IMR-90 (cell line): Measurements from ENCODE around the gene INO80. TPM values are rescaled to one million over a fixed set of nuclear protein-coding genes. Genes with fewer than 3 reads are reported as not detected.

Experiments used
- ATAC-seq: fragments of 200-7000 bp; cut with Tn5 transposase; 2 replicates; pipeline ENCODE4 v1.9.1; 2020; ENCODE audit warnings: low read depth, mild to moderate bottlenecking, moderate library complexity
- BruUV-seq: library from RNA; stranded (reverse); fragments of 400-500 nt; replicated peaks from 2 replicates; lab custom pipeline; 2021; lab: Mats Ljungman, UMichigan
- CTCF ChIA-PET: fragments of 300-600 bp; formaldehyde crosslinking; extraction: SDS; loops from one replicate; lab custom pipeline; 2021; ENCODE audit warnings: antibody characterized with exemption; lab: Yijun Ruan, JAX
- POLR2A ChIA-PET: fragments of 300-600 bp; sonication (Branson Sonifier 250); formaldehyde crosslinking; loops from one replicate; lab custom pipeline; 2022; ENCODE audit warnings: antibody characterized with exemption; ENCODE audit not compliant: unreplicated experiment; lab: Charles Lee
- DNase-seq: peaks from one replicate; pipeline ENCODE4 v3.0.0; 2013
- H2AFZ ChIP-seq: replicated peaks from 2 replicates; pipeline ENCODE3; 2013; ENCODE audit warnings: low read length, mild to moderate bottlenecking; ENCODE audit not compliant: poor library complexity
- H2AK5ac ChIP-seq: 2 replicates; pipeline ENCODE4 v1.6.1; 2013; ENCODE audit warnings: low read depth, low read length, inconsistent platforms
- H2AK9ac ChIP-seq: replicated peaks from 2 replicates; pipeline ENCODE3; 2013; ENCODE audit warnings: mild to moderate bottlenecking, low read depth, low read length, moderate library complexity; ENCODE audit not compliant: poor library complexity
- H2BK120ac ChIP-seq: 2 replicates; pipeline ENCODE4 v1.6.1; 2013; ENCODE audit warnings: low read depth, low read length, inconsistent platforms
- H2BK15ac ChIP-seq: 3 replicates; pipeline ENCODE4 v1.6.1; 2013; ENCODE audit warnings: low read depth, low read length, inconsistent platforms
- H2BK20ac ChIP-seq: 2 replicates; pipeline ENCODE4 v1.6.1; 2013; ENCODE audit warnings: low read depth, mild to moderate bottlenecking, inconsistent platforms, low read length, moderate library complexity
- H2BK5ac ChIP-seq: 2 replicates; pipeline ENCODE4 v1.6.1; 2013; ENCODE audit warnings: mild to moderate bottlenecking, low read depth, low read length, inconsistent platforms; ENCODE audit not compliant: poor library complexity, severe bottlenecking
- H3K14ac ChIP-seq: replicated peaks from 2 replicates; pipeline ENCODE4 v1.6.1; 2013; ENCODE audit warnings: low read depth, low read length, inconsistent platforms
- H3K18ac ChIP-seq: 2 replicates; pipeline ENCODE4 v1.6.1; 2013; ENCODE audit warnings: low read depth, low read length, control low read depth
- H3K23ac ChIP-seq: 2 replicates; pipeline ENCODE4 v1.6.1; 2013; ENCODE audit warnings: low read depth, low read length, inconsistent platforms
- H3K27ac ChIP-seq: 2 replicates; pipeline ENCODE4 v1.5.1; 2013; ENCODE audit warnings: mild to moderate bottlenecking, control low read depth, low read length; ENCODE audit not compliant: insufficient read depth
- H3K27me3 ChIP-seq: 2 replicates; pipeline ENCODE4 v1.6.1; 2013; ENCODE audit warnings: low read length; ENCODE audit not compliant: control insufficient read depth, insufficient read depth
- H3K36me3 ChIP-seq: 2 replicates; pipeline ENCODE4 v1.6.1; 2013; ENCODE audit warnings: low read length, mixed read lengths; ENCODE audit not compliant: control insufficient read depth, insufficient read depth
- H3K4ac ChIP-seq: 2 replicates; pipeline ENCODE4 v1.6.1; 2013; ENCODE audit warnings: low read depth, low read length, inconsistent platforms
- H3K4me1 ChIP-seq: 2 replicates; pipeline ENCODE4 v1.6.1; 2013; ENCODE audit warnings: low read length, mixed read lengths; ENCODE audit not compliant: control insufficient read depth, insufficient read depth
- H3K4me2 ChIP-seq: 2 replicates; pipeline ENCODE4 v1.6.1; 2013; ENCODE audit warnings: low read depth, mild to moderate bottlenecking, control low read depth, low read length, moderate library complexity
- H3K4me3 ChIP-seq: 2 replicates; pipeline ENCODE4 v1.5.1; 2013; ENCODE audit warnings: low read depth, mild to moderate bottlenecking, control low read depth, low read length, moderate library complexity; ENCODE audit not compliant: insufficient read depth
- H3K56ac ChIP-seq: 2 replicates; pipeline ENCODE4 v1.6.1; 2013; ENCODE audit warnings: low read length, inconsistent platforms; ENCODE audit not compliant: insufficient read depth; ENCODE audit errors: extremely low read depth
- H3K79me1 ChIP-seq, 2 experiments: 2 replicates each; pipeline ENCODE4 v1.6.1; 2013; ENCODE audit warnings: low read length in 2 of 2, inconsistent platforms in 1 of 2, low read depth in 1 of 2
- H3K9ac ChIP-seq: 2 replicates; pipeline ENCODE4 v1.6.1; 2013; ENCODE audit warnings: low read depth, low read length, control low read depth
- H3K9me1 ChIP-seq: 2 replicates; pipeline ENCODE4 v1.6.1; 2013; ENCODE audit warnings: low read length, inconsistent platforms; ENCODE audit not compliant: insufficient read depth
- H3K9me3 ChIP-seq: 2 replicates; pipeline ENCODE4 v1.6.1; 2013; ENCODE audit warnings: low read length; ENCODE audit not compliant: control insufficient read depth, insufficient read depth
- H4K20me1 ChIP-seq: 2 replicates; pipeline ENCODE4 v1.6.1; 2013; ENCODE audit warnings: low read length, inconsistent platforms; ENCODE audit not compliant: insufficient read depth
- H4K5ac ChIP-seq: 2 replicates; pipeline ENCODE4 v1.6.1; 2013; ENCODE audit warnings: mild to moderate bottlenecking, low read depth, low read length, control low read depth
- H4K8ac ChIP-seq, 2 experiments: 2 replicates each; pipeline ENCODE4 v1.6.1; 2013; ENCODE audit warnings: low read depth in 2 of 2, low read length in 2 of 2, control low read depth in 1 of 2, inconsistent platforms in 1 of 2
- H4K91ac ChIP-seq: 2 replicates; pipeline ENCODE4 v1.6.1; 2013; ENCODE audit warnings: low read depth, low read length, inconsistent platforms; ENCODE audit not compliant: insufficient read depth
- BHLHE40 ChIP-seq: fragments of 150-350 bp; IDR thresholded peaks from 2 replicates; pipeline ENCODE4 v1.6.1; 2016; ENCODE audit warnings: mild to moderate bottlenecking, low read depth, low read length
- CTCF ChIP-seq: conservative IDR thresholded peaks from 2 replicates; pipeline ENCODE4 v1.5.1; 2012; ENCODE audit warnings: mild to moderate bottlenecking, low read depth, low read length, improper control_type of control experiment
- RAD21 ChIP-seq: IDR thresholded peaks from 2 replicates; pipeline ENCODE4 v1.6.1; 2012; ENCODE audit warnings: low read length, improper control_type of control experiment
- WGBS, 2 experiments: methylation state at CpG; one replicate each; pipeline versions ENCODE4 v1.1.5 to v1.1.7; 2013; ENCODE audit warnings: missing lambda C conversion rate in 2 of 2; ENCODE audit not compliant: insufficient read length in 1 of 2; ENCODE audit errors: extremely low coverage in 2 of 2; 5-methylcytosine and 5-hydroxymethylcytosine counted together
- dilution Hi-C: fragments of 300-500 bp; cut with HindIII; formaldehyde crosslinking; loops from one replicate; pipeline ENCODE4 v1.14.3; 2018; ENCODE audit warnings: low sequenced_read_pairs; ENCODE audit not compliant: unreplicated experiment
- in situ Hi-C: fragments of 300-500 bp; cut with MboI; formaldehyde crosslinking; loops from 3 replicates; pipeline ENCODE4 v1.14.3; 2019; ENCODE audit warnings: low sequenced_read_pairs, inconsistent platforms, mixed read lengths
- intact Hi-C: fragments of 100-400 bp; cut with micrococcal nuclease; formaldehyde crosslinking; loops from 2 replicates; pipeline ENCODE4 v1.10.0; 2022
- polyA plus RNA-seq, 3 experiments: library from polyadenylated mRNA; depleted of rRNA; stranded (reverse); fragments of >200 nt; gene quantifications; 2 replicates each; pipeline ENCODE4 v1.2.3, GENCODE V29; 2012; ENCODE audit warnings: low replicate concordance in 1 of 3
- total RNA-seq: library from RNA; depleted of rRNA; stranded (reverse); fragments of >200 nt; gene quantifications from 2 replicates; pipeline ENCODE4 v1.2.3, GENCODE V29; 2012

The INO80 gene
- total and polyA plus RNA-seq, 2 of the 4 experiments (the other 2 are of a cell fraction), result 6.0 to 13.3 TPM

- H4K5ac ChIP-seq, result no peak overlapping the region
- H3K4me1 ChIP-seq, result peaks cover 21% of the 10 kb centered on the region
- peak overlapping the region; percentile 72 for H2AFZ ChIP-seq
- H3K4ac ChIP-seq, result peak overlapping the region; percentile 64
- H3K9ac ChIP-seq, result no peak overlapping the region
- H3K36me3 ChIP-seq, result peaks cover 12% of the 10 kb centered on the region
- no peak for TF ChIP-seq BHLHE40
- peak; percentile 36 for TF ChIP-seq RAD21
- 0 out of 2 replicates have a peak, but pooled peaks have one; percentile 24 for TF ChIP-seq CTCF
- no peaks in the 10 kb centered on the region for H3K27me3 ChIP-seq
- H3K9me3 ChIP-seq, result no peaks in the 10 kb centered on the region
- intact Hi-C loops (no loop called here), in situ Hi-C loops (no loop called here), dilution Hi-C loops (no loop called here)
- peaks cover 7% of the 10 kb centered on the region; the same call in 1 of the 2 replicates for H4K20me1 ChIP-seq
- DNase-seq (no peak), ATAC-seq (no peak)
- H2BK20ac ChIP-seq, result peak overlapping the region; percentile 17; the same call in 1 of the 2 replicates
- peak overlapping the region; percentile 40 for H2BK5ac ChIP-seq
- peak overlapping the region; percentile 82; the same call in 1 of the 2 replicates for H2BK120ac ChIP-seq
- no peak overlapping the region for H3K56ac ChIP-seq
- H3K79me1 ChIP-seq, result peaks cover 7 to 63% of the 10 kb centered on the region in 2 experiments; a peak in 3 of 4 replicates
- no TSS peak for BruUV-seq
- H4K91ac ChIP-seq, result peak overlapping the region; percentile 30; the same call in 1 of the 2 replicates
- H3K9me1 ChIP-seq, result peaks cover 19% of the 10 kb centered on the region
- H2AK9ac ChIP-seq, result peak overlapping the region; percentile 84
- POLR2A ChIA-PET, result no interaction called here
- peak overlapping the region; percentile 31; the same call in 1 of the 2 replicates for H3K23ac ChIP-seq
- peak overlapping the region; percentile 2; the same call in 1 of the 3 replicates for H2BK15ac ChIP-seq
- H3K18ac ChIP-seq, result no peak overlapping the region
- 74% methylated on average over 8 of the region's 19 CpGs; no CpG with 5 or more reads in 1 of the 2 experiments for WGBS, 2 experiments
- peak overlapping the region in 1 of 2 experiments; percentile 6; a peak in 1 of 4 replicates for H4K8ac ChIP-seq
- H3K4me3 ChIP-seq, result no peak overlapping the region
- no peak overlapping the region for H3K4me2 ChIP-seq
- no peak overlapping the region; the same call in 1 of the 2 replicates for H3K27ac ChIP-seq
- H3K14ac ChIP-seq, result peak overlapping the region; percentile 60; the same call in 1 of the 2 replicates
- CTCF ChIA-PET, result interaction anchor here (0.5 to 0.8 kb wide), 2 partner anchors 16 to 80 kb away, joined by 3 to 5 read pairs; no protein-coding TSS in a partner anchor
- peak overlapping the region; percentile 54 for H2AK5ac ChIP-seq
These were observed 178.1 kb downstream of the INO80 start for GRCh38 chr15:40937762-40938535.
